ENCODE data around the gene PPM1E. TPM values are rescaled to one million over a fixed set of nuclear protein-coding genes. Genes with fewer than 3 reads are reported as not detected.

The PPM1E gene
- total and polyA plus RNA-seq, 2 of the 8 experiments (the other 6 are each of a cell fraction or from before 2014, with no cell fraction given): 5.0 to 10.4 TPM

GRCh38 chr17:58980706-58981481, 225.2 kb downstream of the PPM1E start (continued):
- TF ChIP-seq CHD7 (IDR thresholded peaks at IDR 0.05; ENCODE audit: insufficient replicate concordance, low read length): no peak
- TF ChIP-seq TCF12 (IDR thresholded peaks at IDR 0.05; ENCODE audit: low read depth, low read length): no peak
- no peak for TF ChIP-seq CHD2 (IDR thresholded peaks at IDR 0.05; ENCODE audit: low read length)
- no peak for TF ChIP-seq RNF2 (IDR thresholded peaks at IDR 0.05; ENCODE audit: borderline replicate concordance, low read depth, low read length, missing control alignments, poor library complexity, severe bottlenecking)
- no peak for TF ChIP-seq EZH2 (IDR thresholded peaks at IDR 0.05; ENCODE audit: low read depth, low read length, severe bottlenecking)
- no peak for TF ChIP-seq RBBP5 (IDR thresholded peaks at IDR 0.05; ENCODE audit: borderline replicate concordance, low read depth, low read length)
- no peak for TF ChIP-seq EGR1 (IDR thresholded peaks at IDR 0.05; ENCODE audit: borderline replicate concordance, low read depth, low read length)
- no peak for TF ChIP-seq JUN (IDR thresholded peaks at IDR 0.05; ENCODE audit: low read depth, low read length)
- TF ChIP-seq SP4 (IDR thresholded peaks at IDR 0.05; ENCODE audit: low read length): no peak
- no peak for TF ChIP-seq BCL11A (IDR thresholded peaks at IDR 0.05; ENCODE audit: low read depth in 2 of 2, low read length in 2 of 2)

Data from H1 (cell line).